ENCODE data around the gene TMEM45A. TPM values are rescaled to one million over a fixed set of nuclear protein-coding genes. Genes with fewer than 3 reads are reported as not detected.
"Not testable (repeated sequence)": the region's sequence is repeated elsewhere in the genome, so short reads cannot be mapped to it uniquely, and the experiment has no call there.

The TMEM45A gene
- polyA plus RNA-seq (ENCODE audit: insufficient read length in 4 of 4), result 10 to 100 TPM; 19.9 to 44.0 (median 27.7) TPM

DNA sequence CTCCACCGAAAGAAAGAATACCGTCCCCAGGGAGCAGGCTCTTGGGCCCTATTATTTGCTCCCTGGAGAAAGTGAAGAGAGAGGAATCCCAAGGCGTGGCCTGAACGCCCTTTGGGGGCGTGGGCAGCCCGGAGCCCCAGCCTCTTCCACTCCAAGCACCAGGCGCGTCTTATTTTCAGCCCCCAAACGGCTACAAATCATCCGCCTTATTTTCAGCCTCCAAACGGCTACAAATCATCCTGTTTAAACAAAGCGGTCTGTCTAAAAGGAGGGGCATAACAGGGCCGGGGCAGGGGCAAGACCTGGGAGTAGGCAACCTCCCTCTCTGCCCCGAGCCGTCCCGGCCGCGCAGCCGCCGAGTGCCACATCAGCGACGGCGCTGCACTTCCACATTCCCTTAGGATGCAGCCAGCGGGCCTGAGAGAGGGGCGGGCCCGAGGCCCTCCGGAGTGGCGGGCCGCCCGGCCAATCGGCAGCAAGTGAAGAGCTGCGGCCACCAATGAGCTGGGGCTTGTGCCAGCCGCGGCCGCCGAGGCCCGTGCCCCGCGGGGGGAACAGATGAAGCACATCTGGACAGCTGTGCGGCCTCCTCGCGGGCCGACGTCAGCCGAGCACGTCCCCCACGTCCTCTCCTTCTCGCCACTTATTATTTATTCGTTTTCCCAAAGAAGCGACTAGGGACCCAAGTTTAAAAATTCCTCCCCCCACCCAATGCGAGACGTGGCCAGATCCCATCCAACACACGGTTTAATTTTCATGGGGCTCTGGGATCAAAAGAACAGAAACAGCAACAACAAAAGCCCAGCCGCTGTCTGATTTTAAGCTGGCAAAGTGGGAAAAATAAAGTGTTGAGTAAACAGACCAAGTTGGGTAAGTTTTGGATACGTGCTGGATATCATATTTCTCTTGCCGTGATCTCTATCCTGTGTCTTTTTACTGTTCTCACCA lies at the start of gene TMEM45A:
Gene TMEM45A (plus strand): TSS at position 561 of the 948 bp plus-strand sequence. CDS start 62,593 bp downstream, outside the sequence.
- peak; percentile 82 to 87 (median 84) for DNase-seq (ENCODE audit: low read depth in 4 of 4, low spot score in 3 of 4)

DNA sequence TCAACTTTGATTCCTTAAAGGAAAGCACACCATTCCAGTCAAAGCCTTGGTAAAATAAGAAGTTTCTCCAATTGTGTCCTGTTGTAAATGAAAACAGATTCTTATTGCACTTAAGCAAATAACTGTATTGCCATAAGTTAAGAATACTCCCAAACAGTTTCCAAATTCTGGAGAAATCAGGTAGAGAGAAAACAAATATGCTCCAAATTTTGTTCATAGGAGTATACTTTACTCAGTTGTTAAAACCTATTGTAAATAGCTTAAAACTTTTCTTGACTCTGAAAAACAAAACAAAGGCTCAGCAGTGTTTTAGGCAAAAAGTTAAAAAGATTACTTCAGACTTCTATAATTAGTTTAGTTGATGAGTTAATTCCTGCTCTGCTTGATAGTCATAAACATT lies 48.7 kb upstream of the TMEM45A start:
- DNase-seq (ENCODE audit: low read depth in 4 of 4, low spot score in 3 of 4), result no peak

DNA sequence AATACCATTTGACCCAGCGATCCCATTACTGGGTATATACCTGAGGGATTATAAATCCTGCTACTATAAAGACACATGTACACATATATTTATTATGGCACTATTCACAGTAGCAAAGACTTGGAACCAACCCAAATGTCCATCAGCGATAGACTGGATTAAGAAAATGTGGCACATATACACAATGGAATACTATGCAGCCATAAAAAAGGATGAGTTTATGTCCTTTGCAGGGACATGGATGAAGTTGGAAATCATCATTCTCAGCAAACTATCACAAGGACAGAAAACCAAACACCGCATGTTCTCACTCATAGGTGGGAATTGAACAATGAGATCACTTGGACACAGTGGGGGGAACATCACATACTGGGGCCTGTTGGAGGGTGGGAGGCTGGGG lies 45.4 kb upstream of the TMEM45A start:
- DNase-seq (ENCODE audit: low read depth in 4 of 4, low spot score in 3 of 4), result not testable (repeated sequence)

GRCh38 chr3:100448079-100448478 lies 44.3 kb upstream of the TMEM45A start:
- no peak for DNase-seq (ENCODE audit: low read depth in 4 of 4, low spot score in 3 of 4)

DNA sequence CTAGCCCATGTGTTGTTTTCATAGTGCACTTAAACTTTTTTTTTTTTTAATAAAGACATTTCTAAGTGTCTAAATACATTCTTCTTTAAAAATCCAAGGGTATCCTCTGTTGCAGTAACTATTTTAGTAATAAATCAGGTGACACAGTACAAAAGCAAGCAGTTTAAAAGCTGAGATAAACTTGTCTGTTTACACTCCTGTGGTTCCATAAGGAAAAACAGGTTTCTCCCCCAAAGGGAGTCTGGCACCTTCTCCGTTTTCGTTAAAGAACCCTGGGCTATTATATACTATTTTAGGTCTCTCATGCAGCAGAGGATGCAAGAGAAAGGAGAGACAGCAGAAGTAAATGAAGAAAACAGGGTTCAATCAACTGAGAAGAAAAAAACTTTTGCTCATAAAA lies 43.2 kb upstream of the TMEM45A start:
- no peak for DNase-seq (ENCODE audit: low read depth in 4 of 4, low spot score in 3 of 4)

- DNase-seq (ENCODE audit: low read depth in 4 of 4, low spot score in 3 of 4), result no peak
These were observed 37.7 kb upstream of the TMEM45A start for GRCh38 chr3:100454677-100455076.

DNA sequence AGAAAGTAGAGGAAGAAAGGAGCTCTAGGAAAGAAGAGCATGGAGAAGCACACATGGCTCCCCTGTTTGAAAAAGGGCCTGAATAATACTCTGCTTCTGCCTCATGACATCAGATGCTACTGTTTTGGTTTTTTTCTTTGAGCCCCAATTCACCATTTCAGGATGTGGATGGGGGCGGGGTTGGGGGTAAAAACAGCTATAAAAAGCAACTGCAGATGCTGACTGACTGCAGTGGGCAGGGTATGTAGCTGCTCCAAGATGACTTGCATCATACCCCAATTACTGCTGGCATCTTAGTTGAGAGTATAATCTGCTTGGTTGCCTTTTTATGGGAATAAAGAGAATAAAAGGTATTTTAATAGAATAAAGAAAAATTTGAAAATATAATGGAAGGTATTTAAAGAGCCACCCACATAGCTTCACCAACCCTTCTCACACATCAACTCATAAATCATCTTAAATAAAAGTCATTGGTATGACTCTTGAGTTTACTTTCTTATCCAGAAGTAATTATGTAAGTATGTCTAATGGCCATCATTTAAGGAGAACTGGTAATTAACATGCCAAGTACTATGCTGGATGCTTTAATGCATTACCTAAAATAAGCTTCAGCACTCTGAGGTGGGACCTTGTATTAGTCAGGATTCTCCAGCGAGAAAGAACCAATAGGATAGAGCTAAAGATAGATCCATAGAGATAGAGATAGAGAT lies 36.4 kb upstream of the TMEM45A start:
- DNase-seq (ENCODE audit: low read depth in 4 of 4, low spot score in 3 of 4), result no peak

GRCh38 chr3:100456745-100457144 lies 35.7 kb upstream of the TMEM45A start:
- no peak for DNase-seq (ENCODE audit: low read depth in 4 of 4, low spot score in 3 of 4)

- no peak for DNase-seq (ENCODE audit: low read depth in 4 of 4, low spot score in 3 of 4)
These were observed 34.6 kb upstream of the TMEM45A start for GRCh38 chr3:100457811-100458210.

GRCh38 chr3:100458814-100459213 lies 33.6 kb upstream of the TMEM45A start:
- no peak for DNase-seq (ENCODE audit: low read depth in 4 of 4, low spot score in 3 of 4)

DNA sequence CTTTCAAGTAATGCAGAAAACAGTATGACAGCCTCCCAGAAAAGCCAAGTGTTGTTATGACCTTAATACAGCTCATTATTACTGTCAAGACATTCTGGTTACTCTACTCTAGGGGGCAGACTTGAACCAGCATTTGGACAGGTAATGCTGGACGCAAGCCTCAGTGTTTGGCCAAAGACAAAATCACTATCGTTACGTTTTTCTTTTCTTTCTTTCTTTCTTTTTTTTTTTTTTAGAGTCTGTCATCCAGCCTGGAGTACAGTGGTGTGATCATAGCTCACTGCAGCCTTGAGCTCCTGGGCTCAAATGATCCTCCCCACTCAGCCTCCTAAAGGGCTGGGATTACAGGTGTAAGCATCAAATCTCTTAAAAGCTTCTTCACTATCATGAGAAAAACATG lies 29.4 kb upstream of the TMEM45A start:
- peak in 3 of 4 donors; percentile 33 to 36 (median 34) for DNase-seq (ENCODE audit: low read depth in 4 of 4, low spot score in 3 of 4)

DNA sequence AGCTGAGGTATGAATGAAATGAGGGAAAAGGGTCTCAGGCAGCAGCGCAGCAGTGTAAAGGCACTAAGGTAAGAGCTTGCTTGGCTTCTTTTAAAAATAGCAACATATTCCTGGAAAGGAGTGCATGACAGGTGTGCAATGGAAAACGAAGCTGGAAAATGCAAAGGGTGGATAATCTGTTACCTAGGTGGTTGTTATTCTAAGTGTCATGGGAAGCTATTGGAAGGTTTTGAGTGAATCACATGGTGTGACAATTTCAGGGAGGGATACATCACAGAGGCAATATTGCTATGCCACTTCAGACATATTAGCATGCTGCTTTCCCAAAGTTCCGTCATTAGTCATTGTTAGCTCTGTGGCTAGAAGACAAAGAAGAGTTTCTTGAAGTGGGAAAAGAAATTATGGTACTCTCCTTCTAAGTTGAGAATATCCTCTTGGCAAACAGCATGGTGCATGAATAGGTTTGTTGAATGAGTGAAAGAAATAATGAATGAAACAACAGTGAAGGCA lies 28.7 kb upstream of the TMEM45A start:
- DNase-seq (ENCODE audit: low read depth in 4 of 4, low spot score in 3 of 4), result no peak

DNA sequence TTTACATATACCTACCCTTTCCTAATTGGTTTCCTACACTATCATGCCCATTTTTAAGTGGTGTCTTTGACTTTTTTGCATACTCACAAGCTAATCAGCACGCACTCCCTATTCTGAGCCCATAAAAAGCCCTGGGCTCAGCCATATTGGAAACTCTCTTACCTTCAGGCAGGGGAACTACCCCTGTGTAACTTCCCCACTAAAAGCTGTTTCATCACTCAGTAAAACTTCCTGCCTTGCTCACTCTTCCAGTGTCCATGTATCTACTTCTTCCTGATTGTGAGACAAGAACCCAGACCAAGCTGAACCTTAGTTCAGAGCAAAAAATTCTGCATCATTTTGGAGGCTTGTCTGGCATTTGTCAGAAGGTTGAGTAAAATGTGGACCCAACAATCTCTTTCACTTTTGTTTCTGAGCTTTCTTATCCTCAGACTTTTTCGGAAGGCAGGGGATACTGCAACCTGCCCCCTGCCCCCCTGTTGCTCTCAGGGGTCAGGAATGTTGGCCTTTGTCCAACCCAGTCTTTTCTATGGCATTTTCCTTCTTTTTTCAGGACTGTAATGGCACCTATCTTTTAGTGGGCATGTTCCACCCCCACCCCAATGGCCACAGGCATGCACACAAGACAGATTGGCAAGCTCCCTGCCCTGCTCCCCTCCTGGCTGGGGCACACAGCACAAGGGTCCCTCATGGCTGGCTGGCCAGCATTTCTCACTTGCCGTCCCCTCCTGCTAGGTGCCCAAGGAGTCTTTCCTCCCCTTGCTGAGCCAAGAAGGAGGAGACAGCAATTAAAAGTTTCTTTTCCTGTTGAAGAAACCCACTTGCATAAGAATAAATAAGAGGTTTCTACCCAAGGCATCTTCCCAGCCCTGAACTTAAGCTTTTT lies 26.3 kb upstream of the TMEM45A start:
- DNase-seq (ENCODE audit: low read depth in 4 of 4, low spot score in 3 of 4), result no peak

GRCh38 chr3:100467133-100467532 lies 25.3 kb upstream of the TMEM45A start:
- no peak for DNase-seq (ENCODE audit: low read depth in 4 of 4, low spot score in 3 of 4)

GRCh38 chr3:100468676-100469075 lies 23.7 kb upstream of the TMEM45A start:
- DNase-seq (ENCODE audit: low read depth in 4 of 4, low spot score in 3 of 4), result no peak

GRCh38 chr3:100470951-100471350 lies 21.5 kb upstream of the TMEM45A start:
- no peak for DNase-seq (ENCODE audit: low read depth in 4 of 4, low spot score in 3 of 4)

- no peak for DNase-seq (ENCODE audit: low read depth in 4 of 4, low spot score in 3 of 4)
These were observed 21.0 kb upstream of the TMEM45A start for GRCh38 chr3:100471444-100471843.

DNA sequence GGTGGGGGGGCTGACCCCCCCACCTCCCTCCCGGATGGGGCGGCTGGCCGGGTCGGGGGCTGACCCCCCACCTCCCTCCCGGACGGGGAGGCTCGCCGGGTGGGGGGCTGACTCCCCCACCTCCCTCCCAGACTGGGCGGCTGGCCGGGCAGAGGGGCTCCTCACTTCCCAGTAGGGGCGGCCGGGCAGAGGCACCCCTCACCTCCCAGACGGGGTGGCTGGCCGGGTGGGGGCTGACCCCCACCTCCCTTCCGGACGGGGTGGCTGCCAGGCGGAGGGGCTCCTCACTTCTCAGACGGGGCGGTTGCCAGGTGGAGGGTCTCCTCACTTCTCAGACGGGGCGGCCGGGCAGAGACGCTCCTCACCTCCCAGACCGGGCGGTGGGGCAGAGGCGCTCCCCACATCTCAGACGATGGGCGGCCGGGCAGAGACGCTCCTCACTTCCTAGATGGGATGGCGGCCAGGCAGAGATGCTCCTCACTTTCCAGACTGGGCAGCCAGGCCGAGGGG lies 14.5 kb upstream of the TMEM45A start:
- DNase-seq (ENCODE audit: low read depth in 4 of 4, low spot score in 3 of 4), result not testable (repeated sequence)

DNA sequence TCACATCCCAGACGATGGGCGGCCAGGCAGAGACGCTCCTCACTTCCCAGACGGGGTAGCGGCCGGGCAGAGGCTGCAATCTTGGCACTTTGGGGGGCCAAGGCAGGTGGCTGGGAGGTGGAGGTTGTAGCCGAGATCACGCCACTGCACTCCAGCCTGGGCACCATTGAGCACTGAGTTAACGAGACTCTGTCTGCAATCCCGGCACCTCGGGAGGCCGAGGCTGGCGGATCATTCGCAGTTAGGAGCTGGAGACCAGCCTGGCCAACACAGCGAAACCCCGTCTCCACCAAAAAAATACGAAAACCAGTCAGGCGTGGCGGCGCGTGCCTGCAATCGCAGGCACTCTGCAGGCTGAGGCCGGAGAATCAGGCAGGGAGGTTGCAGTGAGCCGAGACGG lies 13.9 kb upstream of the TMEM45A start:
- not testable (repeated sequence) for DNase-seq (ENCODE audit: low read depth in 4 of 4, low spot score in 3 of 4)

DNA sequence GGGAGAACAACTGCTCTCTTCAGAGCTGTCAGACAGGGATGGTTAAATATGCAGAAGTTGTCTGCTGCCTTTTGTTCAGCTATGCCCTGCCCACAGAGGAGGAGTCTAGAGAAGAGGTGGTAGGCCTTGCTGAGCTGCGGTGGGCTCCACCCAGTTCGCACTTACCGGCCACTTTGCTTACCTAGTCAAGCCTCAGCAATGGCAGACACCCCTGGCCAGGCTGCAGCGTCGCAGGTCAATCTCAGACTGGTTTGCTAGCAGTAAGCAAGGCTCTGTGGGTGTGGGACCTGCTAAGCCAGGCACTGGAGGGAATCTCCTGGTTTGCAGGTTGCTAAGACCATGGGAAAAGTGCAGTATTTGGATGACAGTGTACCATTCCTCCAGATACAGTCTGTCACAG lies 12.3 kb upstream of the TMEM45A start:
- DNase-seq (ENCODE audit: low read depth in 4 of 4, low spot score in 3 of 4), result no peak
